ENCODE measurements around the gene PTTG1IP. TPM values are rescaled to one million over a fixed set of nuclear protein-coding genes. Genes with fewer than 3 reads are reported as not detected.

Gene PTTG1IP
- total RNA-seq, 3 donors from 2014 or later (not counting 1 experiment from before 2014, with no cell fraction given), result 96.8 to 144 (median 126) TPM

DNA sequence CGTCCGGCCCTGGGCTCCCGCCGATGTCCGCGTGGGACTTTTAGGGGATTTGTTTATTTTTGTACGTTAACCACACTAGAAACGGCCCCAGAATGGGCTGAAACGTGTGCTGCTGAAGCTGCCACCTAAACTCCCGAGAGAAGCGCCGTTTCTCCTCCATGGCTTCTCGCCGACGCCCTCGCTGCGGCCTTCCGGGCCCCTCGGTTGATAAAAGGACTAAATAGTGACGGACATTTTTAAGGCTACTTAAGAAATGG lies 678 bp upstream of the PTTG1IP start:
- 0% methylated on average over 20 of the region's 20 CpGs for WGBS (ENCODE audit: insufficient coverage)
- Histone ChIP-seq H3K4me1 (ENCODE audit: control insufficient read depth, insufficient read depth, low read length) (peaks cover 50% of the 10 kb centered on the region), H3K27ac (ENCODE audit: low read length) (peak overlapping the region; percentile 85), H3K36me3 (ENCODE audit: control insufficient read depth, insufficient read depth, low read length) (no peaks in the 10 kb centered on the region), H3K27me3 (ENCODE audit: control insufficient read depth, insufficient read depth, low read length) (no peaks in the 10 kb centered on the region), H3K4me3 (ENCODE audit: low read length) (peak overlapping the region; percentile 45), H3K9me3 (ENCODE audit: control insufficient read depth, insufficient read depth, low read length) (no peaks in the 10 kb centered on the region)
- H3K27me3 Mint-ChIP-seq (ENCODE audit: low read depth in 2 of 2), result no peaks in the 10 kb centered on the region
- intact Hi-C loops (cut with micrococcal nuclease), result loop anchor here (2.0 kb wide), 2 partner anchors 41 to 55 kb away; partner anchors contain the start of gene SUMO3
- H3K4me1 Mint-ChIP-seq, result peaks cover 41 to 45% of the 10 kb centered on the region in 2 donors
- no peak for ATAC-seq
- no peaks in the 10 kb centered on the region for H3K9me3 Mint-ChIP-seq
- no peaks in the 10 kb centered on the region for H3K36me3 Mint-ChIP-seq
- no peak for DNase-seq
- peak overlapping the region; percentile 89 for H3K4me3 Mint-ChIP-seq
- H3K27ac Mint-ChIP-seq, result peak overlapping the region; percentile 92 to 93
- TF ChIP-seq, protein P1, sequence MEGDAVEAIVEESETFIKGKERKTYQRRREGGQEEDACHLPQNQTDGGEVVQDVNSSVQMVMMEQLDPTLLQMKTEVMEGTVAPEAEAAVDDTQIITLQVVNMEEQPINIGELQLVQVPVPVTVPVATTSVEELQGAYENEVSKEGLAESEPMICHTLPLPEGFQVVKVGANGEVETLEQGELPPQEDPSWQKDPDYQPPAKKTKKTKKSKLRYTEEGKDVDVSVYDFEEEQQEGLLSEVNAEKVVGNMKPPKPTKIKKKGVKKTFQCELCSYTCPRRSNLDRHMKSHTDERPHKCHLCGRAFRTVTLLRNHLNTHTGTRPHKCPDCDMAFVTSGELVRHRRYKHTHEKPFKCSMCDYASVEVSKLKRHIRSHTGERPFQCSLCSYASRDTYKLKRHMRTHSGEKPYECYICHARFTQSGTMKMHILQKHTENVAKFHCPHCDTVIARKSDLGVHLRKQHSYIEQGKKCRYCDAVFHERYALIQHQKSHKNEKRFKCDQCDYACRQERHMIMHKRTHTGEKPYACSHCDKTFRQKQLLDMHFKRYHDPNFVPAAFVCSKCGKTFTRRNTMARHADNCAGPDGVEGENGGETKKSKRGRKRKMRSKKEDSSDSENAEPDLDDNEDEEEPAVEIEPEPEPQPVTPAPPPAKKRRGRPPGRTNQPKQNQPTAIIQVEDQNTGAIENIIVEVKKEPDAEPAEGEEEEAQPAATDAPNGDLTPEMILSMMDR (IDR thresholded peaks at IDR 0.05), result no peak

DNA sequence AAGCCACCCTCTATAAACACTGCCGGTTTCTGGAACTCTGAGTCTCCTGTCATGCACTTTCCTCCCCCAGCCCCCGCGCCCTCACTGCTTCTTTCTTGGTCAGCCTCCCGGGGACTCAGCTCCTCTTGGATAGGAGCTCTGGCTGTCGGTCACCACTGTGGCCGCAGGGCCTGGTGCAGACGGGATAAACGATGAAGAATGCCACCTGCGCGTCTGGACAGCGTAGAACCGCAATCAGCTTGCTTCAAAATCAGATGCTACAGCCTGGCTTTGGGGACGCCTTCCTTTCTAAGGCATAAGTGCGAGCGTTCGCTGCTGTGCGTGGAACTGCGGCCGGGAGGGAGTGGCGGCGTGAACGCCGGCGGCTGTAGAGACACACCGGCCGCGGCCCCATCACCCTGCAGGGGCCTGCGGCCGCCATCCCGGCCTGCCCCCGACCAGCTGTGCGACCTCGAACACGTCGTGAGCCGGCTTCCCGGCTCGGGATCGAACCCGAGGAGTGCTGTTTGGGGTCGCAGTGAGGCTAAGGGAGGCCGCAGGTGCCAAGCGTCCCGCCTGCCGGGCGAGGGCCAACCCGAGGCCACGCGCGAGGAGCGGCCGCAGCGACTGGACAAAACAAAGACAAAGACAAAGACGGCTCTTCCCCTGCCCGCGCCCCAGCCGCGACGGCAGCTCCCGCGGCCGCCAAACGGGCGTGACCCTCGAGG lies 688 bp downstream of the PTTG1IP start:
- under 1% methylated on average over 65 of the region's 65 CpGs for WGBS (ENCODE audit: insufficient coverage)
- TF ChIP-seq, protein P1 (IDR thresholded peaks at IDR 0.05), result no peak
- no peaks in the 10 kb centered on the region for H3K27me3 ChIP-seq (ENCODE audit: control insufficient read depth, insufficient read depth, low read length)
- H3K9me3 ChIP-seq (ENCODE audit: control insufficient read depth, insufficient read depth, low read length), result no peaks in the 10 kb centered on the region
- Mint-ChIP-seq H3K27me3 (ENCODE audit: low read depth in 2 of 2) (no peaks in the 10 kb centered on the region), H3K27ac (peak overlapping the region; percentile 92 to 93), H3K4me3 (peak overlapping the region; percentile 94), H3K4me1 (peaks cover 55 to 58% of the 10 kb centered on the region in 2 donors), H3K36me3 (no peaks in the 10 kb centered on the region), H3K9me3 (no peaks in the 10 kb centered on the region)
- H3K4me1 ChIP-seq (ENCODE audit: control insufficient read depth, insufficient read depth, low read length), result peaks cover 58% of the 10 kb centered on the region
- H3K4me3 ChIP-seq (ENCODE audit: low read length), result peak overlapping the region; percentile 52
- H3K36me3 ChIP-seq (ENCODE audit: control insufficient read depth, insufficient read depth, low read length), result no peaks in the 10 kb centered on the region
- intact Hi-C loops (cut with micrococcal nuclease), result no loop called here
- peak in 1 of 2 donors; percentile 53 for DNase-seq
- H3K27ac ChIP-seq (ENCODE audit: low read length), result peak overlapping the region; percentile 34
- ATAC-seq, result no peak

DNA sequence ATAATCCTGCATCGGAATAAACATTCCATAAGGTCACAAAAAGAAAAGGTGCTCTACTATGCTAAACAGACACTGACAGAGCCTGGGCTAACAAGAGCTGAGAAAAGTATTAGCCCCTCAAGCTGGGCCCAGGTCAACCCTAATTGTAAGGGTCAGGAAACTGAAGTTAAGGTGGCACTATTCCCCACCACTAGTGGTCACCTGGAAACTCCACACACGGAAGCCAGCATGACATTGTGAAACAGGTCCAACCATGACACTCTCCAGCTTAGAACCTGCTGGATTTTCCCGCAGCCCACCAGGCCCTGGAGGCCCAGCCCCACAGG lies 1.2 kb downstream of the PTTG1IP start:
- H3K4me1 Mint-ChIP-seq, result peaks cover 60 to 63% of the 10 kb centered on the region in 2 donors

More for the DNA sequence above, 1.2 kb downstream of the PTTG1IP start:
- H3K27me3 Mint-ChIP-seq (ENCODE audit: low read depth in 2 of 2), result no peaks in the 10 kb centered on the region
- peak overlapping the region; percentile 92 to 93 for H3K27ac Mint-ChIP-seq
- Histone ChIP-seq H3K4me1 (ENCODE audit: control insufficient read depth, insufficient read depth, low read length) (peaks cover 62% of the 10 kb centered on the region), H3K4me3 (ENCODE audit: low read length) (peak overlapping the region; percentile 52), H3K9me3 (ENCODE audit: control insufficient read depth, insufficient read depth, low read length) (no peaks in the 10 kb centered on the region), H3K27me3 (ENCODE audit: control insufficient read depth, insufficient read depth, low read length) (no peaks in the 10 kb centered on the region), H3K27ac (ENCODE audit: low read length) (peak overlapping the region; percentile 34), H3K36me3 (ENCODE audit: control insufficient read depth, insufficient read depth, low read length) (no peaks in the 10 kb centered on the region)
- H3K4me3 Mint-ChIP-seq, result peak overlapping the region; percentile 94
- H3K36me3 Mint-ChIP-seq, result no peaks in the 10 kb centered on the region
- DNase-seq, result no peak
- WGBS (ENCODE audit: insufficient coverage), result 7% methylated on average over 3 of the region's 3 CpGs
- H3K9me3 Mint-ChIP-seq, result no peaks in the 10 kb centered on the region
- TF ChIP-seq, protein P1 (IDR thresholded peaks at IDR 0.05), result no peak
- intact Hi-C loops (cut with micrococcal nuclease), result no loop called here
- ATAC-seq, result no peak

All from natural killer cell (primary cell).